Vagina (tissue), 2 donors: ENCODE results near the gene QRICH1. TPM values are rescaled to one million over a fixed set of nuclear protein-coding genes. Genes with fewer than 3 reads are reported as not detected.

ENCODE experiments used
- DNase-seq, 2 donors: peaks; one replicate each; pipeline ENCODE4 v3.0.0-alpha.2; 2017; ENCODE audit errors: extremely low spot score in 2 of 2
- H3K27ac ChIP-seq: fragments of 200-600 bp; sonication (generic); one replicate; pipeline ENCODE4 v1.5.1; 2019
- H3K27me3 ChIP-seq: fragments of 200-600 bp; sonication (generic); one replicate; pipeline ENCODE4 v1.5.1; 2019
- H3K36me3 ChIP-seq, 2 donors: fragments of 200-600 bp; sonication (generic); one replicate each; pipeline ENCODE4 v1.5.1; 2017 to 2019
- H3K4me1 ChIP-seq: fragments of 200-600 bp; sonication (generic); one replicate; pipeline ENCODE4 v1.5.1; 2019
- H3K4me3 ChIP-seq, 2 donors: fragments of 200-600 bp; sonication (generic); 1 replicate in 1 of 2; 2 replicates in 1 of 2; pipeline ENCODE4 v1.5.1; 2016 to 2019
- H3K9me3 ChIP-seq: fragments of 200-600 bp; sonication (generic); one replicate; pipeline ENCODE4 v1.5.1; 2019
- CTCF ChIP-seq, 3 experiments: fragments of 450-650 bp in 2 of 3; fragments of 200-600 bp in 1 of 3; sonication (generic) in 1 of 3; IDR thresholded peaks; one replicate each; pipeline ENCODE4 v1.5.1; 2017 to 2019; ENCODE audit warnings: antibody characterized with exemption in 3 of 3, mild to moderate bottlenecking in 2 of 3, moderate library complexity in 2 of 3
- POLR2A ChIP-seq, 2 donors: fragments of 450-650 bp; IDR thresholded peaks; one replicate each; pipeline ENCODE4 v1.6.1; 2017; ENCODE audit warnings: antibody characterized with exemption in 2 of 2, mild to moderate bottlenecking in 2 of 2, moderate library complexity in 2 of 2
- POLR2AphosphoS5 ChIP-seq, 2 donors: sonication (generic); formaldehyde crosslinking; IDR thresholded peaks; one replicate each; pipeline ENCODE4 v1.9.0; 2017; ENCODE audit warnings: antibody characterized with exemption in 2 of 2, mild to moderate bottlenecking in 2 of 2, low read depth in 1 of 2; ENCODE audit not compliant: insufficient read depth in 1 of 2
- intact Hi-C: fragments of 100-400 bp; cut with DNase I; formaldehyde crosslinking; loops from one replicate; pipeline ENCODE4 v1.15.1; 2023
- total RNA-seq: library from RNA; depleted of rRNA; stranded (reverse); fragments of >200 nt; gene quantifications from one replicate; pipeline ENCODE4 v1.2.3, GENCODE V29; 2016

Gene QRICH1
- total RNA-seq, 1 donor from 2014 or later = 124 TPM

GRCh38 chr3:48989796-48990635, 103.9 kb downstream of the QRICH1 start, which contains the start of gene P4HTM:
TSS of gene P4HTM (plus strand) at chr3:48990241. CDS start at chr3:48990257, 16 bp downstream.
- DNase-seq = no peak
- peak; percentile 76 to 92 for TF ChIP-seq POLR2AphosphoS5 (IDR thresholded peaks at IDR 0.05; ENCODE audit: insufficient read depth in 1 of 2, low read depth in 1 of 2)
- TF ChIP-seq POLR2A (IDR thresholded peaks at IDR 0.05) = peak in 1 of 2 donors; percentile 48
- TF ChIP-seq CTCF (IDR thresholded peaks at IDR 0.05) = peak in 1 of 3 experiments; percentile 4
- Histone ChIP-seq H3K4me1 (peaks cover 33% of the 10 kb centered on the region), H3K27me3 (no peaks in the 10 kb centered on the region), H3K36me3 (peaks cover 0 to 1% of the 10 kb centered on the region in 2 donors), H3K4me3 (peak within 1 kb of the TSS; percentile 64 to 92), H3K27ac (peak within 1 kb of the TSS; percentile 95), H3K9me3 (no peaks in the 10 kb centered on the region)
- intact Hi-C loops = no loop called here

GRCh38 chr3:48989126-48989795, 104.6 kb downstream of the QRICH1 start:
- Histone ChIP-seq H3K4me3 (peak overlapping the region; percentile 64 to 92), H3K9me3 (no peaks in the 10 kb centered on the region), H3K4me1 (peaks cover 33% of the 10 kb centered on the region), H3K27me3 (no peaks in the 10 kb centered on the region), H3K27ac (peak overlapping the region; percentile 95), H3K36me3 (peaks cover 0 to 9% of the 10 kb centered on the region in 2 donors)
- no peak for DNase-seq
- TF ChIP-seq CTCF (IDR thresholded peaks at IDR 0.05) = no peak
- no peak for TF ChIP-seq POLR2AphosphoS5 (IDR thresholded peaks at IDR 0.05; ENCODE audit: insufficient read depth in 1 of 2, low read depth in 1 of 2)
- TF ChIP-seq POLR2A (IDR thresholded peaks at IDR 0.05) = no peak
- intact Hi-C loops = no loop called here

- H3K27ac ChIP-seq = no peak overlapping the region
- no peak for DNase-seq
- H3K36me3 ChIP-seq = peaks cover 0 to 35% of the 10 kb centered on the region in 2 donors
- intact Hi-C loops = no loop called here
- no peak overlapping the region for H3K4me3 ChIP-seq
- peaks cover 17% of the 10 kb centered on the region for H3K4me1 ChIP-seq
- H3K9me3 ChIP-seq = no peaks in the 10 kb centered on the region
- H3K27me3 ChIP-seq = no peaks in the 10 kb centered on the region
- TF ChIP-seq CTCF (IDR thresholded peaks at IDR 0.05) (no peak), POLR2AphosphoS5 (IDR thresholded peaks at IDR 0.05; ENCODE audit: insufficient read depth in 1 of 2, low read depth in 1 of 2) (no peak), POLR2A (IDR thresholded peaks at IDR 0.05) (no peak)
These were observed 108.0 kb downstream of the QRICH1 start for GRCh38 chr3:48985831-48986376.

GRCh38 chr3:48984663-48985062, 109.2 kb downstream of the QRICH1 start:
- peaks cover 6 to 48% of the 10 kb centered on the region in 2 donors for H3K36me3 ChIP-seq
- H3K4me3 ChIP-seq = no peak overlapping the region
- no peaks in the 10 kb centered on the region for H3K9me3 ChIP-seq
- intact Hi-C loops = no loop called here
- TF ChIP-seq POLR2A (IDR thresholded peaks at IDR 0.05) (no peak), POLR2AphosphoS5 (IDR thresholded peaks at IDR 0.05; ENCODE audit: insufficient read depth in 1 of 2, low read depth in 1 of 2) (no peak), CTCF (IDR thresholded peaks at IDR 0.05) (no peak)
- H3K4me1 ChIP-seq = peaks cover 12% of the 10 kb centered on the region
- no peak for DNase-seq
- no peaks in the 10 kb centered on the region for H3K27me3 ChIP-seq
- H3K27ac ChIP-seq = no peak overlapping the region
